ENCODE results near the gene SMPD2.
"Not testable (repeated sequence)": the region's sequence is repeated elsewhere in the genome, so short reads cannot be mapped to it uniquely, and the experiment has no call there.

Gene SMPD2

GRCh38 chr6:109447878-109448555 lies 7.5 kb downstream of the SMPD2 start:
- DNase-seq: no peak

- no peak for DNase-seq
Measured at GRCh38 chr6:109448615-109449014, 8.1 kb downstream of the SMPD2 start.

GRCh38 chr6:109449064-109449794 lies 8.7 kb downstream of the SMPD2 start:
- no peak for DNase-seq

GRCh38 chr6:109449795-109450673 lies 9.5 kb downstream of the SMPD2 start:
- DNase-seq: no peak

GRCh38 chr6:109450801-109451200 lies 10.3 kb downstream of the SMPD2 start:
- no peak for DNase-seq

GRCh38 chr6:109451376-109451775 lies 10.9 kb downstream of the SMPD2 start:
- no peak for DNase-seq

GRCh38 chr6:109452181-109452580 lies 11.7 kb downstream of the SMPD2 start:
- no peak for DNase-seq

- no peak for DNase-seq
Measured at GRCh38 chr6:109453156-109453555, 12.6 kb downstream of the SMPD2 start.

GRCh38 chr6:109453594-109454495 lies 13.3 kb downstream of the SMPD2 start:
- DNase-seq: no peak

- DNase-seq: peak; percentile 57 to 71
Measured at GRCh38 chr6:109454496-109455436, 14.2 kb downstream of the SMPD2 start.

GRCh38 chr6:109455437-109456110 lies 15.1 kb downstream of the SMPD2 start, which contains the start of gene MICAL1:
MICAL1 (minus strand) TSS chr6:109455772; CDS start chr6:109454196, 1,576 bp downstream.
- peak; percentile 45 to 51 for DNase-seq

GRCh38 chr6:109456111-109456583 lies 15.6 kb downstream of the SMPD2 start:
- DNase-seq: no peak

- DNase-seq: no peak
Measured at GRCh38 chr6:109456710-109457561, 16.4 kb downstream of the SMPD2 start.

GRCh38 chr6:109457562-109457996 lies 17.1 kb downstream of the SMPD2 start:
- DNase-seq: no peak

GRCh38 chr6:109458774-109459531 lies 18.4 kb downstream of the SMPD2 start:
- DNase-seq: peak in 1 of 2 donors; percentile 47

- no peak for DNase-seq
Measured at GRCh38 chr6:109460161-109460829, 19.8 kb downstream of the SMPD2 start.

- not testable (repeated sequence) for DNase-seq
Measured at GRCh38 chr6:109461205-109461604, 20.7 kb downstream of the SMPD2 start.

Measured in bone marrow (tissue), 2 donors.